Stimulated activated CD4-positive, alpha-beta T cell treated with anti-CD3 and anti-CD28 coated beads, Interleukin-15, amount 100 ng/mL, for 48 hours (primary cell): ENCODE data around the gene ERCC3.
"Not testable (repeated sequence)": the region's sequence is repeated elsewhere in the genome, so short reads cannot be mapped to it uniquely, and the experiment has no call there.

Source experiments
- DNase-seq, 2 donors: peaks; one replicate each; pipeline ENCODE4 v3.0.0-alpha.2; 2020; ENCODE audit warnings: low read depth in 2 of 2

The ERCC3 gene

GRCh38 chr2:127226132-127226519, 67.8 kb downstream of the ERCC3 start:
- no peak for DNase-seq

GRCh38 chr2:127225186-127225960, 68.6 kb downstream of the ERCC3 start:
- no peak for DNase-seq

DNA sequence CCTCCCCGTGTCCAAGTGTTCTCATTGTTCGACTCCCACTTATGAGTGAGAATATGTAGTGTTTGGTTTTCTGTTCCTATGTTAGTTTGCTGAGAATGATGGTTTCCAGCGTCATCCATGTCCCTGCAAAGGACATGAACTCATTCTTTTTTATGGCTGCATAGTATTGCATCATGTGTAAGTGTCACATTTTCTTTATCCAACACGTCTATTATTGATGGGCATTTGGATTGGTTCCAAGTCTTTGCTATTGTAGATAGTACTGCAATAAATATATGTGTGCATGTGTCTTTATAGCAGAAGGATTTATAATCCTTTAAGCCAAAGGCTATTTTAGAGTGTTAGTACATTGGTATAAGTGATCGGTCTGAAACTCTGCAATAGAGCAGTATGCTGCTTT, 69.8 kb downstream of the ERCC3 start:
- not testable (repeated sequence) for DNase-seq

DNA sequence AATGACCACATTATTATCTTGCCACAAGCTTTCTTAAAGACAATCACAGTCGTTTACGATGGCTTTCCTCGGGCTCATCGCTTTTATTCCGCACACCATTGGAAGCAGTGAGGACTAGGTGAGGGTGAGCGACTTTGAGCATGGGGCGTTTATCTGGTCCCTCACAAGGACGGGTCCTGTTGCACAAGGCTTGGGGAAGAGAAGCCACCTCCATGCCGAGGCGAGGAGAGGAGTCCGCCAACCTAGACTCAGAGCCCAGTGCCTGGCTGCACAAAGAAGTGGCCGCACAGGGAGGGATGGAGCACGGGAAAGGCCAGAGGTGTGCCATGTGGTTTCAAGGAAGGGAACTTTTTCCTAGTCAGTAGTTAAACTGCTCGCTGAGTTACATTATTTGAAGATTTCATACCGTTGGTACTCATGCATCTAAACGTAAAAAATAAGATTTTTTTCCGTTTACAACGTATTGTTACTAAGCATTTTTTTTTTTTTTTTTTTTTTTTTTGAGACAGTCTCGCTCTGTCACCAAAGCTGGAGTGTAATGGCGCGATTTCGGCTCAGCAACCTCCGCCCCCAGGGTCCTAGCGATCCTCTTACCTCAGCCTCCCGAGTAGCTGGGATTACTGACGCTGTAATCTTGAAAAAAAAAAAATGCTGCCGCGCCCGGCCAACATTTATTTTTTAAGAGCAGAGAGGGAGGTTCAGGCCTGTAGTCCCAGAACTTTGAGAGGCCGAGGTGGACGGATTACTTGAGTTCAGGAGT, 73.0 kb downstream of the ERCC3 start:
- no peak for DNase-seq

- DNase-seq = no peak
These were observed 73.7 kb downstream of the ERCC3 start, which contains the start of gene CYP27C1 for GRCh38 chr2:127220102-127220767. Gene CYP27C1 (minus strand): TSS chr2:127220299. CDS start chr2:127220270, 29 bp downstream.

GRCh38 chr2:127219171-127220070, 74.5 kb downstream of the ERCC3 start:
- DNase-seq = no peak

DNA sequence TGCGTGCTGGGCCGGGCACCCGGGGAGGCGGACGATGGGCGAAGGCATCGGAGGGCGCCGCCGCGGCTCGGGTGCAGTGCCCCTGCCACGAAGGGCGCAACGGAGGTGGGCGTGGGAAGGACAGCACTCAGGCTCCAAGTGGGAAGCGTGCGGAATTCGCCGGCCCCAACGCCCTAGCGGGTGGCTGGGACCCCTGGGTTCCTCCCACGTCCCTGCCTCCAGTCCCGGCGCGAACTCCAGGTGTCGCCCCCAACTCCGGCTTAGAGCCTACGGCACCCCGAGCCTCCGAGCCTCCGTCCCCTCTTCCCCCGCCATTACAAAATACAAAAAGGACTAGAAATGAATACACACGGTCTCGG, 75.2 kb downstream of the ERCC3 start:
- DNase-seq = no peak

DNA sequence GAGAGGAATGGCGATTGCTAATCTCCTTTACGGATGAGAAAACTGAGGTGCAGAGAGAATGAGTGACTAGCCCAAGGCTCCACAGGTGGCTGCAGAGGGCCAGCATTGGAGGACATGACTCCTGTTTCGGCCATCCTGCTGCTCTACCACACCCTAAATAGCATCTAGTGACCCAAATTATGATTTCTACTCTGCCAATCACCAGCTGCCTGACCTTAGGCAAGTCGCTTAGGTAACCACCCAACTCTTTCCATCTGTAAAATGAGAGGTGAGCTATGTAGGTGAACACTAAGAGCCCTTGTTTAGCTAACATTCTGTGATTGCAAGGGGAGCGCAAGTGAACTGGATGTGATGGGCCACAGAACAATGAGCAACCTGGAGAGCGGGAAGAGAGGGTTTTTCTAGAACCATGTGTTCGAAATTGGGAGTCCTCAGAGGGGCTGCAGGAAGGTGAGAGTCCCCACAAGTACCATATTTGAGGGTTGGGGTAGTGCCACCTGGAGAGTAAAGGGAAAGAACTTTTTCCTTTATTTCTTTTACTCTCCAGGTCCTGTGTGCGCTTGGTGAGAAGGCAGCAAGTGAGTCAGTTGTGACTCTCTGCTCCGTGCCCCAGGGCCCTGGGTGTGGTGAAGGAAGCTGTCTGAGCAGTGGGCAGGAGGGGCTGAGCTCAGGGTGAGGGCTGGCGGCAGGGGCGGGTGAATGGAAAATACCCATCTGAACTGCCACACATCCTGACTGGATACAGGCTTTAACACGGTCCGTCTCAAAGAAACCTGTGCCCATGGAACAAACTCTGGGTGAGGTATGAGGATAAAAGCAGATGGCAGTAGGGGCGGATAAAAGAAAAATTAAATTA, 76.2 kb downstream of the ERCC3 start:
- no peak for DNase-seq

- DNase-seq = no peak
These were observed 77.4 kb downstream of the ERCC3 start for GRCh38 chr2:127216593-127216992.

- no peak for DNase-seq
These were observed 77.8 kb downstream of the ERCC3 start for GRCh38 chr2:127216095-127216494.

DNA sequence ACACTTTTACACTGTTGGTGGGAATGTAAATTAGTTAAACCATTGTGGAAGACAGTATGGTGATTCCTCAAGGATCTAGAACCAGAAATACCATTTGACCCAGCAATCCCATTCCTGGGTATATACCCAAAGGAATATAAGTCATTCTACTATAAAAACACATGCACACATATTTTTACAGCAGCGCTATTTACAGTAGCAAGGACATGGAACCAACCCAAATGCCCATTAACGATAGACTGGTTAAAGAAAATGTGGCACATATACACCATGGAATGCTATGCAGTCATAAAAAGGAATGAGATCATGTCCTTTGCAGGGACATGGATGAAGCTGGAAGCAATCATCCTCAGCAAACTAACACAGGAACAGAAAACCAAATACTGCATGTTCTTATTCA, 79.7 kb downstream of the ERCC3 start:
- DNase-seq = not testable (repeated sequence)

- no peak for DNase-seq
These were observed 85.6 kb downstream of the ERCC3 start for GRCh38 chr2:127208313-127208712.
